ENCODE results near the gene PTPRS.

DNA sequence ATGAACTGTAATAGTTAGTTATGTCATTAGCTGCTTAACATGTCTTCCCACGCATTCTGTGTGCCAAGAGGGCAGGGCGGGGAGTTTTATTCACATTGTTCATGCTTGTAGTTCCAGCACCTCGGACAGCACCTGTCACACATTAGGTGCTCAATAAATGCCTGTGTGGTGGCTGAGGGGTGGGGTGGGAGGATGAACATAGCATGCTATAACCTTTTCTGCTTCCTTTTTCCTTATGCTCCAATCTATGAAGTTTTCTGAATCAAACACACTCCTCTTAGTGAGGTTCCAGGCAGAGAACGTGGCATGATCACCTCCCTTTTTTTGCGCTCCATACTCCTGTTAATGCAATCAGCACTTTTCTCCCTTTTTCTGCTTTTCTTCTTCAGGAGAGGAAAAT lies 15.8 kb upstream of the PTPRS start:
- no peak for TF ChIP-seq CTCF (IDR thresholded peaks at IDR 0.05; ENCODE audit: borderline replicate concordance, extremely low read depth, low read length, poor library complexity, severe bottlenecking)
- TF ChIP-seq EZH2 (IDR thresholded peaks at IDR 0.05; ENCODE audit: borderline replicate concordance, low read depth, low read length, severe bottlenecking), result no peak
